Measurements from ENCODE around the gene SMAD6.
A peak's percentile ranks its signal among the peaks of the same experiment; 100 is the strongest.

Gene SMAD6

DNA sequence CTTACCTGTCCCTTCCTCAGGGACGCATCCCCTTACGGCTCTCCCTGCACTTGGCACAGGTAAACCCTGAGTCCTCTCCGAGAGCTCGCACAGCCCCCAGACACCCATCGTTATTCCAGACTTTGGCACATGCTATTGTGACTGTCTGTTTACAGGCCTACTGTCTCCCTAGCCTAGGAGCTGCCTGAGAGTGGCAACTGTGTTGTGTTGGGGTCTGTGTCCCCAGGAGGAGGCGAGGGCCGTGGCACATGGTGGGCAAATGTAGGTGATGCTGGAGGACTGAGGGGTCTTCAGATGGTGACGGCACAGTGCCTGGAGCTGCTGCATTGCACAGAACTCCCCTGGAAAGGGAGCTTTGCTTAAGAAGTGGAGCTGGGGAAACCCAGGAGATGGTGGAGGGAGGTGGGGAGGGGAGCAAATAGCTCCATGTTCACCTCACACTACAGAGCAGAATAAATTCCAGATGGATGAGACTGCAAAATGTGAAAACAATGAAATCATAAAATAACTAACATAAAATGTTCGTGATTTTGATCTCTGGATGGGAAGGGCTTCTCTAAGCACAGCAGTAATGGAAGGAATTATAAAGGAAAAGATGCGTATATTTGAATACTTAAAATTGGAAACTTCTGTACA is 96.5 kb downstream of the SMAD6 start:
- DNase-seq = no peak

- no peak for DNase-seq
These were observed 97.2 kb downstream of the SMAD6 start for GRCh38 chr15:66799242-66799641.

- DNase-seq = no peak
These were observed 98.7 kb downstream of the SMAD6 start for GRCh38 chr15:66800584-66801235.

GRCh38 chr15:66801266-66801665 is 99.2 kb downstream of the SMAD6 start:
- DNase-seq = no peak

DNA sequence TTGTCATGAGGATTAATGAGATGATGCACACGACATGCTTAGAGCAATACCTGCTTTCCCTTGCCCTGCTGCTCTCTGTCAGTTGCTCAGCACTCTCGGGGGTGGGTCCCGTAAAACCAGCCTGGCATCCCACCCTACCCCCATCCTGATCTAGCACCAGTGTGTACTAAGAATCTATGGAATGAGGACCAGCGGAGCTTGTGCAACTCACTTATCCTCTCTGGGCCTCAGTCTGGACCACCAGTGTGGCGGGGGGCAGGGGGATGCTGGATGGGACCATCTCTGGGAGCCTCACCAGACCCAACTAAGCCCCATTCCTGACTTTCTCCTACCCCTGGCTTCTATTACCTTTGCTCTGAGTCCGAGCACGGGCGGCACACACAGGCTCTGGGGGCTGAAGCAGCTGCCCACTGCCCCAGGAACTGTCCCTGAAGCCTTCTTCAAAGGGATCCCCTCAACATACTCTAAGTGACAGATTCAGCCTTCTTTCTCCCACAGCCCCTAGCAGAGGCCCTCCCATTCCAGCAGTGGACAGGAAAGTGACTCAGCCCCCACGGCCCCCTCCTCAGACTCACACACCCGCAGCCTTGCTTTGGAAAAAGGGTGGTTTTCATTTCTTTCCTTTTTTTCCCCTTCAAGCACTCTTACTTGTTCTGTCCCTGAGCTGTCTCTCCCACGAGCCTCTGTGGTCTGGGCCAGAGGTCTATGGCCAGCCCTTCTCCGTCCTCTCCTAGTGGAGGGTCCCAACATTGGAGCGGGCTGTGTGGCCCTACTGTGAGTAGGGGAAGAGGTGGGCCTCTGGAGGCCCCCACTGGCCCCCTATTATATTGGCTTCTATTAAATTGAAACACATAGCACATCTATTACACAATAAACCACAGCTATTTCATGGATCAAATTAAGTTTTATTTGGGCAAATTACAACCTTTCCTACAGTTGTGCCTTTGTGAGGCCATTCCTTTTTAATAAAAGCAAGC is 100.3 kb downstream of the SMAD6 start:
- no peak for DNase-seq

DNA sequence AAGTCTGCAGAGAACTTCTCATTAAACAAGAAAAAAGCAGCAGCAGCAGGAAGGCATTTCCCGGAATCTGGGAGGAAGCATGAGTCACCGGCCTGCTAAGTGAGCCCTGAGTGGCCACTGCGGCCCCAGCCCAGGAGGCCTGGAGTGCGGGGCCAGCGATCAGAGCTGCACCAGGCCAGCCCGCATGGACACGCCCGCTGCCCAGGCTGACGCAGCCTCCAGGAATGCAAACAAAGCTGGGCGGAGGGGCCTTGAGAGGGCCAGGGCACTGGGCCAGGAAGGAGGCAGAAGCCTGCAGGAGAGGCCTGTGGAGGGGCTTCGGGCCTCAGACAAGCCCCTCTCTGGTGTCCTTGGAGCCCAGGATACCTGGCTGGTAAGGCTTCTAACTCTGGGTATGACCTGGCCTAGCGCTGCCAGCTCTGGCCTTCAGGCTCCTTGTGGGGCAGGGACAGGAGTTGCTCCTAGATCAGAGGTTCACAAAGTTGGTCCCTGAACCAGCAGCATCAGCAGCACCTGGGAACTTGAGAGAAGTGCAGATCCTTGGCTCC is 101.2 kb downstream of the SMAD6 start:
- peak in 2 of 14 donors; percentile 22 to 74 for DNase-seq

DNA sequence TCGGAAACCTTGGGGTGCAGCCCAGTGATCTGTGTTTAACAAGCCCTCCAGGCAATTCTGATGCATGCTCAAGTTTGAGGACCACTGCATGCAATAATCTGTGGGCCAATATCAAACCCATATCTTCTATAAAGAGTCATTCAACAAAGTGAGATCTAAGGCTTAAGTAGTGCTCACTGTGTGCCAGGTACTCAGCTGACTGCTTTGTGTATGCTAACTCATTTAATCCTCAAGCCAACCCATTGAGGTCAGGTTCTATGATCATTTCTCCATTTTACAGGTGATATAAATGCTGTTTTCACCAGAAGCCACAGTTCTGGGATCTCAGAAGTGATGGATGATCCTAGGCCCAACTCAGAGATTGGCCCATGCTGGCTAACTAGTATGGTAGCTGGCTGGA is 101.7 kb downstream of the SMAD6 start:
- DNase-seq = no peak

- DNase-seq = no peak
These were observed 103.3 kb downstream of the SMAD6 start for GRCh38 chr15:66805202-66805885.

GRCh38 chr15:66808181-66808824 is 106.3 kb downstream of the SMAD6 start:
- DNase-seq = no peak

- no peak for DNase-seq
These were observed 107.6 kb downstream of the SMAD6 start for GRCh38 chr15:66809664-66810063.

- no peak for DNase-seq
These were observed 113.3 kb downstream of the SMAD6 start for GRCh38 chr15:66815318-66815717.

- DNase-seq = no peak
These were observed 114.2 kb downstream of the SMAD6 start for GRCh38 chr15:66816201-66816600.

GRCh38 chr15:66819084-66819483 is 117.0 kb downstream of the SMAD6 start:
- DNase-seq = no peak

DNA sequence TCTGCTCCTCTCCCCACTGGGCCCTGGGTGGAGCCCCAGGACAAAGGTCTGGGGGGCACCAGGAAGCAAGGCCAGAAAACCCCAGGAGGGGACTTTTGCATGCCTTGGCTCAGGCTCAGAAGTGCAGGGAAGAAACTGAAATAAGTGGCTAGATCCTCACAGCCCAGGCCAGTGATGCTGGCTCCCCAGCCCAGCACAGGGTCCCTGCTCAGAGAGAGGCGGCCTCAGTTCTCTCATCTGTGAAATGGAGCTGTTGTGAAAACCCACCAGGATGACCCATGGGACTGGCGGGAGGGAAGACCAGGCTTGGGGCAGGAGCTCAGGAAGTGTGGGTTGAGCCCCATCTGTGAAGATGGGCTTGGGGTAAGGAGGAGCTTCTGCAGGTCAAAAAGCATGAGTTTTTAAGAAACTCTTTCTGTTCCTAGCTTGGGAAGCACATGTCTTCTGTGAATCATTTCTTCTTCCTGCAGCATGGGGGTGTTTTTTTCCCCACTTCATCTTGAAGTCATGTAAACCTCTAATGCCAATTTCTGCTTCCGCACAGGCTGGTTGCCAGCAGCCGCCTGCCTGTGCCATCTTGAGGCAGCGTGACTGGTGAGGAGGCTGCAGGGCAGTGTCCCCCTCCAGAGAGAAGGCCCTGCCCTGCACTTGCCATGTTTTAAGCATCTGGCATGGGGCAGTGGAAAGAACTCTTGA is 118.6 kb downstream of the SMAD6 start:
- DNase-seq = no peak

- no peak for DNase-seq
These were observed 119.3 kb downstream of the SMAD6 start for GRCh38 chr15:66821307-66821706.

- no peak for DNase-seq
These were observed 120.1 kb downstream of the SMAD6 start for GRCh38 chr15:66822114-66822513.

- no peak for DNase-seq
These were observed 120.5 kb downstream of the SMAD6 start for GRCh38 chr15:66822576-66822975.

DNA sequence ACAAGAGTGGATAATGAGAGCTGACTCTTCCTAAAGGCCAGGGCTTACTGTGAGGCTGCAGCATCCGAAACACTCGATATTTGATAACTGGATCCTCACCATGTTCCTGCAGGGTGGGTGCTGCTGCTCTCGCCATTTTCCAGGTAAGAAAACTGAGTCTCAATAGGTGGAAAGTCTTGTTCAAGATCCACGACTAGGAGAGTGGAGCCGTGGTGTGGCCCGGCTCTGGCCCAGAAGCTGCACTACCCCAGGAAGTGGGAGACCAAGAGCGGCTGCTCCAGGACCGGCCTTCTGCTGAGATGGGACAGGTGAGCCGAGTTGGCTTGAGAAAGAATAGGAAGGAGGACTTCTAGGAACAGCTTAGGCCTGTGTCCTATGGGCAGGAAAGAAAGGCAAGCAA is 121.6 kb downstream of the SMAD6 start:
- DNase-seq = no peak

GRCh38 chr15:66824424-66824823 is 122.4 kb downstream of the SMAD6 start:
- DNase-seq = no peak

- no peak for DNase-seq
These were observed 123.1 kb downstream of the SMAD6 start for GRCh38 chr15:66825139-66825538.

DNA sequence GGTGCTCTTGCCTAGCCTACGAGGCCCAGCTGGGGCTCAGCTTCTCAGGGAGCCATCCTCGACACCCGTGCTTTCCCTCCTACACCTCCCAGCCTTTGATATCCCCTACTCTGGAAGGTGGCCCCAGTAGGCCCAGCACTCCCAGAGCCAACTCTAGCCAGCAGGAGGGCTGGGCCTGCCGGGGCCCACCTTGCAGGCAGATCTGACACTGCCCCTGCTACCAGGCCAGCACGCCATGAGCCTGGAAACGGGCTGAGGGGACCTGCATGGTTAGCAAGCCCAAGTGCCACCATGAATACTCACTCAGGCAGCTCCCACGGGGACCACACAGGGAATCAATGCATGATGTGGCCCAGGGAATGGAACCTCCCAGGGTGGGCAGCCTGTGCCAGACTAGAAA is 123.7 kb downstream of the SMAD6 start:
- no peak for DNase-seq

Measured in C1 segment of cervical spinal cord (tissue), 14 donors.